HG02973 (cell line): ENCODE results near the gene TSPAN18.
A peak's percentile ranks its signal among the peaks of the same experiment; 100 is the strongest.

Source experiments
- ATAC-seq: cut with Tn5 transposase; IDR thresholded peaks from one replicate; pipeline ENCODE4 v1.9.1; 2021; ENCODE audit warnings: moderate library complexity; ENCODE audit not compliant: unreplicated experiment

The TSPAN18 gene

DNA sequence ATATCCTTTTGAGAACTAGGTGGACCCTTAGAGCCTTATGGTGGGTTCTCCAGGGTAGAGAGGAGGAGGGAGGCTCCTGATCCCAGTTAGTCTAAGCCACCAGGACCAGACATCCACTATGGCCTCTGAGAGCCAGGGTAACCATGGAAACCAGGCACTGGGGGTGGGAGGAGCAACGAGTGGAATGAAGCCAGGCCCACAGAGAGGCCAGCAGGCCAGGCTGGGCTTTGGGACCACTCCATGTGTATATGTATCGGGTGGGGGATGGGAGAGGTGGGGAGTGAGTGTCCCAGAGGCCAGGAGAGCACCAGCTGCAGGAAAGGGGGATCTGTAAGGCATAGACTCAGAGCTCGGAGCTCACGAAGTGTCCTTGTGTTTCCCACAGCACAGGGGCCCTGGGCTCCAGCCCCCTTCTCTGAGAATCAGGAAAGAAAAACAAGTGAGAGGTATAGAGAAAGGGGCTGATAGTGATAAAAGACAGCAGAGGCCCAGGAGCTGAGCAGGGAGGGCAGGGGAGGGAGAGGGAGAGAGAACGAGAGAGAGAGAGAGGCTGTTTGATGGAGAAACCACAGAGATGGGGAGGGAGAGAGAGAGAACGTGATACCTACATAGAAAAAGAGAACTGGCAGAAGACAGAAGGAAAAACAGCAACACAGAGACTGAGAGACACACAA, 15.5 kb upstream of the TSPAN18 start:
- ATAC-seq: no peak

DNA sequence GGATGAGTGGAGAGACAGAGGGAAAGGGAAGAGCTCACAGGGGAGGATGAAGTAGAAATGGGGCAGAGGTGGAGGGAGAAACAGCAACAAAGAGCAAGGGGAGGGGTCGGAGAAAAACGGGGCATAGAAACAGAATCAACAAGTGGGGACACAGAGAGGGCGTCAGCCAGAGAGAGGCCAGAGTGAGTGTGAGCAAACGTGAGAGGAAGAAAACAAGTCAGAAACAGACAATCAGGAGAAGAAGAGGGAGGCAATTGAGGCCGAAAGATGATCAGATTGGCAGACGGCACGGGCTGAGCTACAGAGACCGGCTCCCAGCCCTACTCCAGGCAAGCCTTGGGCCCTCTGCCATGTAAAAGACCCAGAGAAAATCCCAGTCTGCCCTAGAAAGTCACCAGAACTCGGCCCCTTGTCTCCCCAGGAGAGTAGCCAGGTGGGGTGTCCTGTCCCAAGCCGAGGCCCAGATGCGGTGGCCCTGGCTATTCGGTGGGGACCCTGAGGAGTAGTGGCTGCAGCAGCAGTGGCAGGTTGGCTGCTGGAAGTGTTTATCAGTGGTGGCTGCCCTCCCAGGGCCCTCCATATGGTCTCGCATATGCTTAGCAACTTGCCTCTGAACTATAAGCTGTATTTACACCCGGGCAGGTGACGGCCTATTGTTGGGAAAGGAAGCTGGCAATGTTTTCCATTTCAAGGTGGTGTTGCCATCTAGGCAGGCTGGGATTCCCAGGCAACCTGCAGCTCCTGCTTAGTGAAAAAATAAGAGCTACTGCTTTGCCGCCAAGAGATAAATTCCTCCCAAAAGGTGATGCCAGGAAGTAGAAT, 14.8 kb upstream of the TSPAN18 start:
- no peak for ATAC-seq

DNA sequence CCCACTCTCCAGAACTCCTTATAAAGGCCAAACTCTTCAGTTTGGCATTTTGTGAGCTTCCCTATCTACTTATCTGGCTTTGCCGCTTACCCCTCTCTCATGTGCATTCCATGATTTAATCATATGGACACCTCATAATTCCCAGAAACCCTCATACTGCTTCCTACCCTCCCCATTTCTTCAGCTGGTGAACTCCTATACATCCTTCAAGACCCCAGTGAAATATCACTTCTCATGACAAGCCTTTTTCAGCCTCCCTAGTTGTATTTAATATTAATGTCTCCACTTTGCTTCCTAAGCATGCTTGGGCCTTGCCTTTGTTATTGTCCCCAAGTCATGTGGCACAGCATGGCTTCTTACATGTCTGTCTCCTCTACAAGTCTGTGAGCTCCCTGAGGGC, 13.7 kb upstream of the TSPAN18 start:
- no peak for ATAC-seq

DNA sequence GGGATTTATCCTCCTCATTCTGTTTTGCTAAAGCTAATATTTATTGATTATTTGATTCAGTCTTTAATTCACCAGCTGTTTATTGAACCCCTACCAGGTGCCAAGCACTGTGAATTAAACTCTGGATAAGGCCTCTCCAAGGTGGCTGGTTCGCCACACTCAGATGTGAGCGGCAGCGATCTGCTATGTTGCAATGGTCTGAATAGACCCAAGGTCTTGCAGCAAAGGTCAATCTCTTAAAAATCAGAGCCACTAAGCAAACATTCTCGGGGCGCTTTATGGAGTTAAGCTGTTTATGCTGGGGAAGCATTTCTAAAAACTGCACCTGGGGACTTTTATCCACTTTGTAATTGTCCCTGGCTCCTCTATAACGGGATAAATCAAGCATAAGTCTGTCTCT, 10.5 kb upstream of the TSPAN18 start:
- ATAC-seq: no peak

DNA sequence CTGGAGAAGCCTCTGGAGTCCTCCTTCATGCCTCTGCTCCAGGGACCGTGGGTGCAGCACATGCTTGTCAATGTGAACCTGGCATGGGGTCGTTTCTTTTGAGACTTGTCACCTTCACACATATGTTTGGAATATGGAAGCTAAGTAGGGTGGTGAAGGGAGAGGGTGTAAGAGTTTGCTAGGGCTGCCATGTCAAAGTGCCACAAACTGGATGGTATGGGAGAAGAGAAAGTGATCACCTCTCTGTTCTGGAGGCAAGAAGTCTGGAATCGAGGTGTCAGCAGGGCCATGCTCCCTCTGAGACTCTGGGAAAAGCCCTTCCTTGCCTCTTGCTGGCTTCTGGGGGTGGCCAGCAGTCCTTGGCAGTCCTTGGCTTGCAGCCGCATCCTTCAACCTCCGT, 8.7 kb upstream of the TSPAN18 start:
- ATAC-seq: no peak

DNA sequence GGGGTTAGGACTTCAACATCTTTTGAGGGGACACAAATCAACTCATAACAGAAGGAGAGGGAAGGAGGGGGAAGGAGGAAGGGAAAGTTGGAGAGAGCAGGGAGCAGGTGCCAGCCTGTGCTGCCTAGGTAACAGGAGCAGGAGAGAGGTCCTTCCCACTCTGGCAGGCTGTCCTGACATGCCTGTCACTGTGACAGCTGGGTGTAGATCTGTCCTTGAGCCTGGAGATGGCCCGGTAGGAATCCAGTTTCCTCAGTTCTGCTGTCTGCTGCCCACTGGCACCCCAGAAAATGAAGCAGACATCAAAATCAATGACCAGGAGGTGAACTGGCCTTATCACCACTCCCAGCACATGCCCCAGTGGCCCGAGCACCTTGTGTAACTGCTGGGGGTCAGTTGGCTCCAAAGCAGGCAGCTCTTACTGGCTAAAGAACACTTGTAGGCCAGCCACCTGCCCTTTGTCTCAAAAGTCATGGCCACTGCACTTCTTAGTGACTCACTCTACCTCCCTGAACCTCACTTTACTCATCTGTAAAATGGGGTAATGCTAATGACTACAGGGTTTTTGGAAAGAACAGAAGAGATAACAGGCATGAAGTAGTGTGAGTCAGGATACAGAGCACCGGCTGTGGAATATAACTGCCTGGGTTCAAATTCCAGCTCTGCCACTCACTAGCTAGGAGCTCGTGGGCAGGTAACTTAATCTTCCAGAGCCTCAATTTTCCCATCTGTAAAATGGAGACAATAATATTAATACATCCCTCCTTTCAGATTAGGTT, 8.0 kb upstream of the TSPAN18 start:
- ATAC-seq: no peak

DNA sequence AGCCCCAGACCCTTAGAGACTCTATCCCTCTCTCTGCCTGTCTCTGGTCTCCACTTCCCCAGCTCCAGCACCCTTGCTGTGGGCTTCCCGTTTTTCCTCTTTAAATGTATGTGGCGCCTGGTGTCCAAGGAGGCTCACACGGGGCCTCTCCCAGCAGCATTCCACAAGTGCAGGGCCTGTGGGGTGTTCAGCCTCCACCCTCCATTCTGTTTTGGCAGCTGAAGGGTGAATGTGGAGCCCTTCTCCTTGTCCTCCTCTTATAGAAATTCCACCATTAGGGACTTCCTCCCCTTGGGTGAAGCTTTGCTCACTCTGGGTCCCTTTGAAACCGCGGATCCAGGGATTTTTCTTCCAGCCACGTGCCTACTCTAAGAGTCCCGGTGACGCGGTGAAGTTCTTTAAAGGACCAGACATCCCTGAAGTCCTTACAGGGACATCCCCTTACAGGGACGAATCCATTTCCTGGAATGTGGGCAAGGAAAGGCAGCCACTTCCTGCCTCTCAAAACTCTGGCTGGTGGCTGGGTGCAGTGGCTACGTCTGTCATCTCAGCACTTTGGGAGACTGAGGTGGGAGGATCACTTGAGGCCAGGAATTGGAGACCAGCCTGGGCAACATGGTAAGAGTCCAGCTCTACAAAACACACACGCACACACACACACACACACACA, 1.6 kb upstream of the TSPAN18 start:
- no peak for ATAC-seq

DNA sequence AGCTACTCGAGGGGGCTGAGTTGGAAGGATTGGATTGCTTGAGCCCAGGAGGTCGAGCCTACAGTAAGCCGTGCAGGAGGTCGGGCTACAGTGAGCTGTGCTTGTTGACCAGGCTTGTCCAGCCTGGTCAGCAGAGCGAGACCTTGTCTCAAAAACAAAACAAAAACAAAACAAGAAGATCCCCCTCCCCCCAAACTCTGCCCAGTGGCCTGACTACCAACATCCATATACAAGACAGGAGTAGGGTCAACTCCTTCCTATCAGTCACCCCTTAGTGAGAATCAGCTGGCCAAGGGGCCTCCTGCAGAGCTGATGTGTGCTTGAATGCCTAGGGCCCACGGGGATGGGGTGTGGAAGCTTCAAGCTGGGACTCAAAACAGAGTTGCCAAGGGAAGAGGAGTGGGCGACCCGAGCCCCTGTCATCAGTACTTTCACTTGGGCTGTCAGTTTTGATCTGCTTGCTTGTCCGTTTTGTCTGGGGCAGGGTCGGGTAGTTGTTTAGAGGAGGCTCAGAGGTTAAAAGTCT, 942 bp upstream of the TSPAN18 start:
- ATAC-seq: peak; percentile 13

DNA sequence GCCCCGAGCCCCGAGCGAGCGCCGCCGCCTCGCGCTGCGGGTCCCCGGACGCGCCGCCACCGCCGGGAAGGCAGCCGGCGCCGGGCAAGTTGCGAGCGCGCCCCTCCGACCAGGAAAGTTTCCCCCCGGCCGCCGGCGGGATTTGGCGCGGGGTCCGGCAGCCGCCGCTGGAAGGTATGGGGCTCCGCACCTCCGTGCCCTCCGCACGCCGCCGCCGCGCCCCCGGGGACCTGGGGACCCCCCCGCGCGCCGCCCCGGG, 281 bp downstream of the TSPAN18 start:
- ATAC-seq: peak; percentile 1

DNA sequence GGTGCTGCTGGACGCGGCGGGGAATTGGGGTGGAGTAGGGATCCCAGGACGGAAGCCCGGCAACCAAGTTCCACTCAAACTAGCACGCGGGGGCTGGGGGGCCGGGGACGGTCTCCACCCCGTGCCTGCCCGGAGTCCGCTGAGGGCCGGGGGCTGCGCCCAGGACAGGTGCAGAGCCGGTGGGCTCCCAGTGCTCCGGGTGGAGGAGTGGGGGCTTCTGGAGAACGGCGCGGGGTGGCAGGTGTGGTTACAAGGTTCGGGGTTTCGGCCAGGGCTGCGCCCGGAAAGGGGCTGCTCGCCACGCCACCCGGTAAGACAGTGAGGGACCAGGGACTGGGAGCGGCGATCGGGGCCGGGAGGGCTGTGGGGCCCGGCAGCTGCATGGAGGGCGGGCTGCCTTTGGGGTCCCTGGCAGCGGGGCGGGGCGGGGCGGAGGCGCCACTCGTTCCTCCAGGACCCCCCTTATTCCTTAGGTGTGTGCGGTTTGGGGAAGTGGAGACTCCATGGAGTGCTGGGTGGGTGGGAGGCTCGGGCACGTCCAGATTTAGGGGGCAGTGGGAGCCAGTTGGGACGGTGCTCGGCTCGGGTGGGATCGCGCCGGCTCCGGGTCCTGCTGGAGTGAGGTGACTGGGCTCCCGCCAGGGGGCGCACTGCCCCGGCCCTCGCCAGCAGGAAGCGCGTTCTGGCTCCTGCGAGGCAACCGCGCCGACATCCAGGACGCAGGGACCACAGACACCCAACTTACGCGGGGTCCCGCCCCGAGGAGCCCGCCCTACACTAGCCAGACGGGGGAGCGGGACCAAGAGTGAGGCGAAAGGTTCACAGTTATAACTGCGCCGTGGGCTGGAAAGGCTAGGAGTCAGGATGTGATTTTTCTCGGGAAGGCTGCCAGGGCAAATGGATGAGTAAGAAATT, 868 bp downstream of the TSPAN18 start:
- peak; percentile 52 for ATAC-seq

DNA sequence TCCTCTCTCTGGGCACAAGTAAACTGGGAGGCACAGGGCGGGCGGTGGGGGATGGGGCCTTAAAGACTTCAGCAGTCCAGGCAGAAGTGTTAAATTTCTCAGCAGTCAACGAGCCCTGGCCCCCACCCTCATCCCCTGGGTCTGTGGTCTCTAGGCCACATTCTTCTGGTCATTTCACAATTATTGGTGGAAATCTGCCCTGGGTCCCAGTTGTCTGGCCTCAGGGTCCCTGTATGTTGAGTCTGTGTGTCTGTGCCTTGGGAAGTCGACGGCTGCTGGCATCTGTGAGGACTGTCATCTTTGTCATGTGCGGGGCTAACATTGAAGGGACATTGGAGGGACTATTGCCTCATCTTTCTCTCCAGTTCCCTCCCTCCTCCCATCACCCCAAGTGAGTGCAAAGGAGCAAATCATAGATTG, 1.7 kb downstream of the TSPAN18 start:
- ATAC-seq: no peak

DNA sequence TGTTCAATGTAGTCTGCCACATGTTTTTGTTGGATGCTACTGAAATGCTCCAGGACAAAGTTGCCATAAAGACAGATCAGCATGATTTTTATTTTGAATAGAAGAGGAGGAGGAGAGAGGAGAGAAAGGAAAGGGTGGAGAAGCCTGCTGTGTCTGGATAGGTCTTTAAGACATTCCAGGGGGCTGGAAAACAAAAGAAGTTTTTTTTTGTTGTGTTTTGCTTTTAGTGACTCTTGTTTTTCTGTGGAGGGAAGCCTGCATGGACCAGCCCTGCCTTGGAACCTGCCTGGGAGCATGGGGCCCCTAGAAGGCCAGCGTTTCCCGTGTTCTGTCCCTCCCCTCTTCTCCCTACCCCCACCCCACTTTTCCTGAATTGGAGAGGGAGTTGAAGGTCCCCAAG, 2.3 kb downstream of the TSPAN18 start:
- ATAC-seq: no peak

DNA sequence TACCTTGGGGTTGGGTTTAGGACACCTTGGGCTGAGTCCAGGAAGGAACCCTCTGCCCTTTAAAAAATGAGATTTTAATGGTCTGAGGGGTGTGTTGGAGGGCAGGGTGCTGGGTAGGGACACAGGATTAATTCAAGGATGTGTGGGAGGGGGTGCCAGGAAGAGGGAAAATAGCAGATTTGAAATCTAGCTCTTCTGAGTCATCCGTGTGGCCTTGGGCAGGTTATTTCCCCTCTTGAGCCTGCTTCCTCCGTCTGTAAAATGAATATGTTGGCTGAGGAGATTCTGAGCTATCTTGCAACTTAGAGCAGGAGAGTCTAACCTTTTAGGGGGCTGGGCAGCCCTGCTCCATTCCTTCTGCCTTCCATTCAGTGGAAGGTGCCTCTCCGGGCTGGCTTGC, 3.0 kb downstream of the TSPAN18 start:
- no peak for ATAC-seq

DNA sequence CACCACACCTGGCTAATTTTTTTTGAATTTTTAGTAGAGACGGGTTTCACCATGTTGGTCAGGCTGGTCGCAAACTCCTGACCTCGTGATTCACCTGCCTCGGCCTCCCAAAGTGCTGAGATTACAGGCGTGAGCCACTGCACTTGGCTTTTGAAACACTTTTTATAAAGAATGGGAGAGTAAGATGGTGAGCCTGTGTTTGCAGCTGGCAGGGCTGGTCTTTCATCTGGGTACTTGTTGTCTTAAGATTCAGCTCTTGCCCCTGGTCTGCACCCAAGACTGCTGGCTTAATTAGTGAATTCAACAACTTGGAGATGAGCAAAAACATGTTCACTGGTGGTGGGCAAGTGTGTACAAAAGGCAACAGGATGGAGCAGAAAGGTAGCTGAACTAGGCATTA, 4.0 kb downstream of the TSPAN18 start:
- ATAC-seq: no peak

DNA sequence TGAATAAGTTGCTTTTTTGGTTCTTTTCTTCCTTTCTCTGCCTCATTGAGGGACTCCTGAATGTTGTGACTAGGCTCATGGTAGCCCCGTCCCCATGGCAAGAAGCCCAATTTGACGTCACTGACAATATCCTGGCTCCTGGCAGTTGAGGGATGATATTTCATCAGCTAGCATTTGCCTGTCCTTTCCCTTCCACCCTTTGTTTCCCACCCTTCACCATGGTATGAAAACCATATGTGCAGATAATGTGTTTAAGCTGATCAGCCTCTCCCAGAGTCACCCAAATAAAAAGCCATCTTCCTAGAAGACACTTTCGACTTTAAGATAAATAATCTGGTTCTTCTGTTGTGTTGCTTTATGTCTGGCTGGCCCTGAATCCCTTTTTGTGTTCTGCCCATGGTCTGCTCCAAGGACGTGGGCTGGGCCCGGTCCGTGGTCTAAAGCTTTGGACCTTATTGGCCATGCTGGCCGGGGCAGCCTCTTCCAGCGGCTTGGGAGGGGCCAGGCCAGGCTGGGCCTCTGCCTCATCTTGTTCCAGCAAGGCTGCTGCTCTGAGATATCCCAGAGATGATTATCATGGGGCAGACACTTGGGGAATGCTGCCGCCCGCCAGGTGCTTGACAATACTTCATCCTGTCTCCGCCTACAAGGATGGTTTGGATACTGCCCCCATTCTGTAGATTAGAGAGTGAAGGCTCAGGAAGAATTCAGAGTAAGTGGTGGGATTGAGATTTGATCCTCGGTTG, 5.1 kb downstream of the TSPAN18 start:
- ATAC-seq: no peak

DNA sequence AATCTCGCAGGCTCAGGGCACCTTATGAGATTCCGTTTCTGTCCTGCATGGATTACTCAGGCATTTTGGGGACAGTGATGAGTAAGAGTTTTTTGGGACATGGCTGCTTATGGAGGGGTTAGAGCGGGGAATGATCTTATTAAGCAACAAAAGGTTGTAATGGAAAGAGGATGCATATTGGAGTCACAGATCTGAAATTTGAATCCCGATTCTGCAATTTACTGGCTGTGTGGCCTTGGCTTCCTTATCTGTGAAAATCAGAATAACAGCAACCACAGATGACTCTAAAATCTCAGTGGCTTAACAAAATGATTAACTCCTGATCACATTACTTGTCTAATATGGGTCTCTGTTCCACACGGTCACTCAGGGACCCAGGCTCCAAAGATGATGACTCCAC, 5.8 kb downstream of the TSPAN18 start:
- no peak for ATAC-seq

DNA sequence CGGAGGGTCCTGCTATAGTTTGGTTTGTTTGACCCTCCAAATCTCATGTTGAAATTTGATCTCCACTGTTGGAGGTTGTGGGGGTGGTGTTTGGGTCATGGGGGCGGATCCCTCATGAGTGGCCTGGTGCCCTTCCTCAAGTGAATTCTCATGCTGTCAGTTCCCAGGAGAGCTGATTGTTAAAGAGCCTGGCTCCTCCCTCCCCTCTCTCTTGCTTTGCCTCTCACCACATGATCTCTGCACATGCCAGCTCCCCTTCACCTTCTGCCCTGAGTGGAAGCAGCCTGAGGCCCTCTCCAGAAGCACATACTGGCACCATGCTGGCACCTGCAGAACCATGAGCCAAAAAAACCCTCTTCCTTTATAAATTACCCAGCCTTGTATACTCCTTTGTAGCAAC, 7.1 kb downstream of the TSPAN18 start:
- no peak for ATAC-seq

DNA sequence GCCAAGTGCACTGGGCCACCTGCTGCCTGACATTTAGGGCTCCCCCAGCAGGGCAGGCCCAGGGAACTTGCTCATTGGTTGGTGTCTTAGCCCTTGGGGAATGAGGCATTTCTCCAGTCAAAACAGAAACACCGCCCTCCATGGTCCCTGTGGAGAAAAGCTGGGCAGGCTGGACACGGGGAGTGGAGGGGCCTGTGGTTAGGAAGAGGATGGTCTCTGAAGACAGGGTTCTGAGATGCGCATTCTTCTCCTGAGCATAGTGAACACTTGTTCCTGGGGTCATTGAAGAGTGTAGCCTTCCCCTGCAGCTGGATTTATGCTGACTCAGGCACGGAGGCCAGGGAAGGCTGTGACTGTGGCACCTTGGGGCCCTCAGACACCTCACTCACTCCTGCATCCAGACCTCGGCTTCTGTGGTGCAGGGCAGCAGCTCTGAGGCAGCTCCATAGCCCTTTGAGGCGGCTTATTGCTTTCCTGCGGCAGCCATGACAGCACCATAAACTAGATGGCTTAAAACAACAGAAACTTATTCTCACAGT, 8.2 kb downstream of the TSPAN18 start:
- ATAC-seq: no peak

DNA sequence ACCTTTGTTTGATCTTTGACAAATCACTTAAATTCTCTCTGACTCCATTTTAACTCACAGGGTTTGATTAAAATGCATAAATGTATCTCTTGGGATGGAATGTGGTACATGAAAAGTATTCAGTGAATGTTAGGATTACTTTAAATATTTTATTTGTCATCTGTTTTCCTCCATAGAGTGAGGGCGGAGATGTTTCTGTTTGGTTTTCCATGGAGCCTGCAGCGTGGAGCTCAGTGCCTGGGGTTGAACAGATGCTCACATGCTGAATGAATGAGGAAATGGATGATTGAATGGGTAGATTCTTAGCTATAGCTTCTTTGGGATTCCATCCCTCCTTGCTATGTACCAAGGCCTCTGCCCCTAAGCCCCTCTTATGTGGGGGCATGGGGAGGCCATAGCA, 10.0 kb downstream of the TSPAN18 start:
- no peak for ATAC-seq
